H9 (cell line): ENCODE data around the gene OR5B3. TPM values are rescaled to one million over a fixed set of nuclear protein-coding genes. Genes with fewer than 3 reads are reported as not detected.

ENCODE experiments used
- DNase-seq: peaks from one replicate; pipeline ENCODE4 v3.0.0-alpha.2; 2017
- H2AFZ ChIP-seq: one replicate; pipeline ENCODE4 v1.6.1; 2013; ENCODE audit warnings: mild to moderate bottlenecking, low read length, control low read depth, moderate library complexity
- H2AK5ac ChIP-seq: 2 replicates; pipeline ENCODE4 v1.6.1; 2013; ENCODE audit warnings: low read length, control low read depth, mixed read lengths; ENCODE audit not compliant: insufficient read length
- H2BK120ac ChIP-seq: one replicate; pipeline ENCODE4 v1.6.1; 2013; ENCODE audit warnings: low read depth, mild to moderate bottlenecking, low read length, control low read depth, inconsistent platforms; ENCODE audit not compliant: poor library complexity, severe bottlenecking
- H2BK12ac ChIP-seq: 2 replicates; pipeline ENCODE4 v1.6.1; 2013; ENCODE audit warnings: low read length, control low read depth, mixed read lengths, low read depth; ENCODE audit not compliant: insufficient read length
- H2BK15ac ChIP-seq: 2 replicates; pipeline ENCODE4 v1.6.1; 2013; ENCODE audit warnings: low read depth, low read length, control low read depth
- H2BK20ac ChIP-seq: one replicate; pipeline ENCODE4 v1.6.1; 2013; ENCODE audit warnings: low read depth, mild to moderate bottlenecking, low read length, control low read depth, inconsistent platforms; ENCODE audit not compliant: poor library complexity, severe bottlenecking
- H2BK5ac ChIP-seq: 2 replicates; pipeline ENCODE4 v1.6.1; 2013; ENCODE audit warnings: low read length, control low read depth, mixed read lengths; ENCODE audit not compliant: insufficient read length
- H3K14ac ChIP-seq: 2 replicates; pipeline ENCODE4 v1.6.1; 2013; ENCODE audit warnings: low read length, control low read depth; ENCODE audit not compliant: insufficient read depth
- H3K18ac ChIP-seq: 2 replicates; pipeline ENCODE4 v1.6.1; 2013; ENCODE audit warnings: low read depth, mild to moderate bottlenecking, mixed read lengths, low read length, control low read depth; ENCODE audit not compliant: insufficient read length
- H3K23ac ChIP-seq: 2 replicates; pipeline ENCODE4 v1.6.1; 2013; ENCODE audit warnings: low read length, control low read depth, mixed read lengths, low read depth; ENCODE audit not compliant: insufficient read length
- H3K23me2 ChIP-seq: 2 replicates; pipeline ENCODE4 v1.6.1; 2013; ENCODE audit warnings: low read depth, mild to moderate bottlenecking, mixed read lengths, low read length, control low read depth; ENCODE audit not compliant: insufficient read length, poor library complexity, severe bottlenecking
- H3K27ac ChIP-seq: 2 replicates; pipeline ENCODE4 v1.5.1; 2013; ENCODE audit warnings: low read length, control low read depth, mixed read lengths, low read depth; ENCODE audit not compliant: insufficient read length
- H3K27me3 ChIP-seq: 2 replicates; pipeline ENCODE4 v1.6.1; 2013; ENCODE audit warnings: low read length, control low read depth, inconsistent platforms; ENCODE audit not compliant: insufficient read depth
- H3K4ac ChIP-seq: 2 replicates; pipeline ENCODE4 v1.6.1; 2013; ENCODE audit warnings: low read depth, mild to moderate bottlenecking, control low read depth, inconsistent platforms, low read length, moderate library complexity
- H3K4me1 ChIP-seq: 2 replicates; pipeline ENCODE4 v1.6.1; 2013; ENCODE audit warnings: low read length, control low read depth, inconsistent platforms; ENCODE audit not compliant: insufficient read depth
- H3K4me2 ChIP-seq: 2 replicates; pipeline ENCODE4 v1.6.1; 2013; ENCODE audit warnings: low read length, control low read depth, mixed read lengths; ENCODE audit not compliant: insufficient read length, insufficient read depth
- H3K56ac ChIP-seq: 2 replicates; pipeline ENCODE4 v1.6.1; 2013; ENCODE audit warnings: low read depth, mild to moderate bottlenecking, mixed read lengths, low read length, control low read depth; ENCODE audit not compliant: insufficient read length
- H3K79me1 ChIP-seq: 2 replicates; pipeline ENCODE4 v1.6.1; 2013; ENCODE audit warnings: low read depth, mild to moderate bottlenecking, moderate library complexity, low read length, control low read depth, inconsistent platforms; ENCODE audit not compliant: insufficient read depth, poor library complexity, severe bottlenecking
- H3K79me2 ChIP-seq: 2 replicates; pipeline ENCODE4 v1.6.1; 2013; ENCODE audit warnings: low read length, control low read depth, inconsistent platforms; ENCODE audit not compliant: insufficient read depth
- H3K9ac ChIP-seq: 2 replicates; pipeline ENCODE4 v1.6.1; 2013; ENCODE audit warnings: low read length, control low read depth, mixed read lengths; ENCODE audit not compliant: insufficient read length; ENCODE audit errors: extremely low read depth
- H3K9me3 ChIP-seq: one replicate; pipeline ENCODE4 v1.6.1; 2013; ENCODE audit warnings: low read depth, low read length, inconsistent platforms; ENCODE audit not compliant: control insufficient read depth
- H3T11ph ChIP-seq: one replicate; pipeline ENCODE4 v1.6.1; 2013; ENCODE audit warnings: mild to moderate bottlenecking, low read length, control low read depth, inconsistent platforms
- H4K20me1 ChIP-seq: one replicate; pipeline ENCODE4 v1.6.1; 2013; ENCODE audit not compliant: control insufficient read depth, insufficient read length, insufficient read depth
- H4K5ac ChIP-seq: 2 replicates; pipeline ENCODE4 v1.6.1; 2013; ENCODE audit warnings: low read depth, mild to moderate bottlenecking, mixed read lengths, low read length, control low read depth; ENCODE audit not compliant: insufficient read length
- H4K8ac ChIP-seq: replicated peaks from 2 replicates; pipeline ENCODE4 v1.6.1; 2013; ENCODE audit warnings: low read length, control low read depth, mixed read lengths, low read depth; ENCODE audit not compliant: insufficient read length
- H4K91ac ChIP-seq: 2 replicates; pipeline ENCODE4 v1.6.1; 2013; ENCODE audit warnings: low read depth, mild to moderate bottlenecking, moderate library complexity, mixed read lengths, low read length, control low read depth; ENCODE audit not compliant: insufficient read length
- H3K27ac Mint-ChIP-seq, 3 experiments: 2 replicates in 2 of 3; 3 replicates in 1 of 3; pipeline ENCODE4 v1.8.0; 2020 to 2021; ENCODE audit warnings: mixed read lengths in 3 of 3, mild to moderate bottlenecking in 1 of 3, moderate library complexity in 1 of 3
- H3K27me3 Mint-ChIP-seq: 2 replicates; pipeline ENCODE4 v1.8.0; 2021; ENCODE audit warnings: low read depth, mild to moderate bottlenecking, moderate library complexity, mixed read lengths
- H3K36me3 Mint-ChIP-seq, 3 experiments: 2 replicates in 2 of 3; 3 replicates in 1 of 3; pipeline ENCODE4 v1.8.0; 2020 to 2021; ENCODE audit warnings: low read depth in 3 of 3, mixed read lengths in 3 of 3; ENCODE audit not compliant: insufficient read depth in 1 of 3
- H3K4me1 Mint-ChIP-seq, 2 experiments: 2 replicates each; pipeline ENCODE4 v1.8.0; 2020; ENCODE audit warnings: mixed read lengths in 2 of 2
- H3K4me3 Mint-ChIP-seq, 2 experiments: 2 replicates in 1 of 2; 3 replicates in 1 of 2; pipeline ENCODE4 v1.8.0; 2020 to 2021; ENCODE audit warnings: mild to moderate bottlenecking in 2 of 2, mixed read lengths in 2 of 2, moderate library complexity in 1 of 2
- H3K9me3 Mint-ChIP-seq, 2 experiments: 2 replicates in 1 of 2; 3 replicates in 1 of 2; pipeline ENCODE4 v1.8.0; 2020; ENCODE audit warnings: mild to moderate bottlenecking in 2 of 2, mixed read lengths in 2 of 2, moderate library complexity in 1 of 2
- WGBS: extraction: QIAGEN DNeasy Blood & Tissue Kit; methylation state at CpG from one replicate; pipeline ENCODE4 v1.1.7; 2013; ENCODE audit warnings: missing lambda C conversion rate, low lambda C conversion rate, mixed read lengths; ENCODE audit not compliant: insufficient read length; ENCODE audit errors: extremely low coverage; 5-methylcytosine and 5-hydroxymethylcytosine counted together
- total RNA-seq: library from RNA; stranded (reverse); gene quantifications from 2 replicates; pipeline ENCODE4 v1.2.1, GENCODE V29; 2021
- TF ChIP-seq, protein P1 (sequence below): fragments of 200-600 bp; sonication (generic); conservative IDR thresholded peaks from 3 replicates; pipeline ENCODE4 v1.8.0; 2021; ENCODE audit warnings: antibody characterized with exemption, mild to moderate bottlenecking

Gene OR5B3
- total RNA-seq, 1 experiment from 2014 or later: not detected

DNA sequence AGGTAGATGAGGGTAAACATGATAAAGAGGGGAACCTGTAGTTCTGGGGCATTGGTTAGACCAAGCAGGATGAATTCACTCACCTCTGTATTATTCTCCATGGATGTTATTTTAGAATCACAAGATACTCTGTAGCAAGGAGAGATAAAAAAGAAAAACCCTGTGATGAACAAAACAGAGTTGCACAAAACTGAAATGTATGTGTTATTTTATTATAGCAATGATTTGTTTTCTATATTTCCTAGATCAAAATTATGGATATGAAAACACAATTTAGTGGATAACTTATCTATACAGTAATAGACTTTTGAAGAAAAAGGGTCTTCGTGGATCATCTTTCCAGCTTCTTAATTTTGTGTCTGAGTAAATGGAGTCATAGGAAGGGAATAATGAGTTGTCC is 47.7 kb downstream of the OR5B3 start, which contains the start of gene OR5B17:
OR5B17 (minus strand) TSS at position 101 of the 400 bp plus-strand sequence; CDS start at position 101, 0 bp downstream.
- no peaks in the 10 kb centered on the region for H4K20me1 ChIP-seq
- WGBS: no CpG with 5 or more reads among the region's 1 CpG

More for the DNA sequence above, 47.7 kb downstream of the OR5B3 start, which contains the start of gene OR5B17:
- Histone ChIP-seq H3K27ac (no peak within 1 kb of the TSS), H3K79me1 (no peaks in the 10 kb centered on the region), H3K79me2 (no peaks in the 10 kb centered on the region), H3T11ph (no peak within 1 kb of the TSS), H4K91ac (no peak within 1 kb of the TSS), H2BK15ac (no peak within 1 kb of the TSS), H3K23ac (no peak within 1 kb of the TSS), H3K18ac (no peak within 1 kb of the TSS), H3K14ac (no peak within 1 kb of the TSS), H2BK20ac (no peak within 1 kb of the TSS), H3K4me1 (no peaks in the 10 kb centered on the region), H3K23me2 (no peaks in the 10 kb centered on the region), H3K27me3 (no peaks in the 10 kb centered on the region), H4K8ac (no peak within 1 kb of the TSS), H3K9ac (no peak within 1 kb of the TSS), H3K4me2 (no peak within 1 kb of the TSS), H2BK5ac (no peak within 1 kb of the TSS), H2AFZ (no peak within 1 kb of the TSS), H2AK5ac (no peak within 1 kb of the TSS), H2BK120ac (no peak within 1 kb of the TSS), H3K4ac (no peak within 1 kb of the TSS), H2BK12ac (no peak within 1 kb of the TSS), H3K9me3 (no peaks in the 10 kb centered on the region), H3K56ac (no peak within 1 kb of the TSS), H4K5ac (no peak within 1 kb of the TSS)
- TF ChIP-seq, protein P1, sequence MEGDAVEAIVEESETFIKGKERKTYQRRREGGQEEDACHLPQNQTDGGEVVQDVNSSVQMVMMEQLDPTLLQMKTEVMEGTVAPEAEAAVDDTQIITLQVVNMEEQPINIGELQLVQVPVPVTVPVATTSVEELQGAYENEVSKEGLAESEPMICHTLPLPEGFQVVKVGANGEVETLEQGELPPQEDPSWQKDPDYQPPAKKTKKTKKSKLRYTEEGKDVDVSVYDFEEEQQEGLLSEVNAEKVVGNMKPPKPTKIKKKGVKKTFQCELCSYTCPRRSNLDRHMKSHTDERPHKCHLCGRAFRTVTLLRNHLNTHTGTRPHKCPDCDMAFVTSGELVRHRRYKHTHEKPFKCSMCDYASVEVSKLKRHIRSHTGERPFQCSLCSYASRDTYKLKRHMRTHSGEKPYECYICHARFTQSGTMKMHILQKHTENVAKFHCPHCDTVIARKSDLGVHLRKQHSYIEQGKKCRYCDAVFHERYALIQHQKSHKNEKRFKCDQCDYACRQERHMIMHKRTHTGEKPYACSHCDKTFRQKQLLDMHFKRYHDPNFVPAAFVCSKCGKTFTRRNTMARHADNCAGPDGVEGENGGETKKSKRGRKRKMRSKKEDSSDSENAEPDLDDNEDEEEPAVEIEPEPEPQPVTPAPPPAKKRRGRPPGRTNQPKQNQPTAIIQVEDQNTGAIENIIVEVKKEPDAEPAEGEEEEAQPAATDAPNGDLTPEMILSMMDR: no peak
- Mint-ChIP-seq H3K27ac (no peak within 1 kb of the TSS), H3K4me1 (no peaks in the 10 kb centered on the region), H3K27me3 (no peaks in the 10 kb centered on the region; the same call in 1 of the 2 replicates), H3K4me3 (no peak within 1 kb of the TSS), H3K36me3 (peaks cover 0 to 6% (median 0%) of the 10 kb centered on the region in 3 experiments; a peak in 2 of 7 replicates), H3K9me3 (peaks cover 0 to 9% of the 10 kb centered on the region in 2 experiments; a peak in 2 of 5 replicates)
- no peak for DNase-seq
